IMR-90 (cell line): ENCODE data around the gene FCMR. TPM values are rescaled to one million over a fixed set of nuclear protein-coding genes. Genes with fewer than 3 reads are reported as not detected.
A peak's percentile ranks its signal among the peaks of the same experiment; 100 is the strongest.

ENCODE experiments used
- ATAC-seq: fragments of 200-7000 bp; cut with Tn5 transposase; 2 replicates; pipeline ENCODE4 v1.9.1; 2020; ENCODE audit warnings: low read depth, mild to moderate bottlenecking, moderate library complexity
- BruUV-seq: library from RNA; stranded (reverse); fragments of 400-500 nt; replicated peaks from 2 replicates; lab custom pipeline; 2021; lab: Mats Ljungman, UMichigan
- CTCF ChIA-PET: fragments of 300-600 bp; formaldehyde crosslinking; extraction: SDS; loops from one replicate; lab custom pipeline; 2021; ENCODE audit warnings: antibody characterized with exemption; lab: Yijun Ruan, JAX
- POLR2A ChIA-PET: fragments of 300-600 bp; sonication (Branson Sonifier 250); formaldehyde crosslinking; loops from one replicate; lab custom pipeline; 2022; ENCODE audit warnings: antibody characterized with exemption; ENCODE audit not compliant: unreplicated experiment; lab: Charles Lee
- DNase-seq: peaks from one replicate; pipeline ENCODE4 v3.0.0; 2013
- H2AFZ ChIP-seq: replicated peaks from 2 replicates; pipeline ENCODE3; 2013; ENCODE audit warnings: low read length, mild to moderate bottlenecking; ENCODE audit not compliant: poor library complexity
- H2AK5ac ChIP-seq: 2 replicates; pipeline ENCODE4 v1.6.1; 2013; ENCODE audit warnings: low read depth, low read length, inconsistent platforms
- H2AK9ac ChIP-seq: replicated peaks from 2 replicates; pipeline ENCODE3; 2013; ENCODE audit warnings: mild to moderate bottlenecking, low read depth, low read length, moderate library complexity; ENCODE audit not compliant: poor library complexity
- H2BK120ac ChIP-seq: 2 replicates; pipeline ENCODE4 v1.6.1; 2013; ENCODE audit warnings: low read depth, low read length, inconsistent platforms
- H2BK15ac ChIP-seq: 3 replicates; pipeline ENCODE4 v1.6.1; 2013; ENCODE audit warnings: low read depth, low read length, inconsistent platforms
- H2BK20ac ChIP-seq: 2 replicates; pipeline ENCODE4 v1.6.1; 2013; ENCODE audit warnings: low read depth, mild to moderate bottlenecking, inconsistent platforms, low read length, moderate library complexity
- H2BK5ac ChIP-seq: 2 replicates; pipeline ENCODE4 v1.6.1; 2013; ENCODE audit warnings: mild to moderate bottlenecking, low read depth, low read length, inconsistent platforms; ENCODE audit not compliant: poor library complexity, severe bottlenecking
- H3K14ac ChIP-seq: replicated peaks from 2 replicates; pipeline ENCODE4 v1.6.1; 2013; ENCODE audit warnings: low read depth, low read length, inconsistent platforms
- H3K18ac ChIP-seq: 2 replicates; pipeline ENCODE4 v1.6.1; 2013; ENCODE audit warnings: low read depth, low read length, control low read depth
- H3K23ac ChIP-seq: 2 replicates; pipeline ENCODE4 v1.6.1; 2013; ENCODE audit warnings: low read depth, low read length, inconsistent platforms
- H3K27ac ChIP-seq: 2 replicates; pipeline ENCODE4 v1.5.1; 2013; ENCODE audit warnings: mild to moderate bottlenecking, control low read depth, low read length; ENCODE audit not compliant: insufficient read depth
- H3K27me3 ChIP-seq: 2 replicates; pipeline ENCODE4 v1.6.1; 2013; ENCODE audit warnings: low read length; ENCODE audit not compliant: control insufficient read depth, insufficient read depth
- H3K36me3 ChIP-seq: 2 replicates; pipeline ENCODE4 v1.6.1; 2013; ENCODE audit warnings: low read length, mixed read lengths; ENCODE audit not compliant: control insufficient read depth, insufficient read depth
- H3K4ac ChIP-seq: 2 replicates; pipeline ENCODE4 v1.6.1; 2013; ENCODE audit warnings: low read depth, low read length, inconsistent platforms
- H3K4me1 ChIP-seq: 2 replicates; pipeline ENCODE4 v1.6.1; 2013; ENCODE audit warnings: low read length, mixed read lengths; ENCODE audit not compliant: control insufficient read depth, insufficient read depth
- H3K4me2 ChIP-seq: 2 replicates; pipeline ENCODE4 v1.6.1; 2013; ENCODE audit warnings: low read depth, mild to moderate bottlenecking, control low read depth, low read length, moderate library complexity
- H3K4me3 ChIP-seq: 2 replicates; pipeline ENCODE4 v1.5.1; 2013; ENCODE audit warnings: low read depth, mild to moderate bottlenecking, control low read depth, low read length, moderate library complexity; ENCODE audit not compliant: insufficient read depth
- H3K56ac ChIP-seq: 2 replicates; pipeline ENCODE4 v1.6.1; 2013; ENCODE audit warnings: low read length, inconsistent platforms; ENCODE audit not compliant: insufficient read depth; ENCODE audit errors: extremely low read depth
- H3K79me1 ChIP-seq, 2 experiments: 2 replicates each; pipeline ENCODE4 v1.6.1; 2013; ENCODE audit warnings: low read length in 2 of 2, inconsistent platforms in 1 of 2, low read depth in 1 of 2
- H3K9ac ChIP-seq: 2 replicates; pipeline ENCODE4 v1.6.1; 2013; ENCODE audit warnings: low read depth, low read length, control low read depth
- H3K9me1 ChIP-seq: 2 replicates; pipeline ENCODE4 v1.6.1; 2013; ENCODE audit warnings: low read length, inconsistent platforms; ENCODE audit not compliant: insufficient read depth
- H3K9me3 ChIP-seq: 2 replicates; pipeline ENCODE4 v1.6.1; 2013; ENCODE audit warnings: low read length; ENCODE audit not compliant: control insufficient read depth, insufficient read depth
- H4K20me1 ChIP-seq: 2 replicates; pipeline ENCODE4 v1.6.1; 2013; ENCODE audit warnings: low read length, inconsistent platforms; ENCODE audit not compliant: insufficient read depth
- H4K5ac ChIP-seq: 2 replicates; pipeline ENCODE4 v1.6.1; 2013; ENCODE audit warnings: mild to moderate bottlenecking, low read depth, low read length, control low read depth
- H4K8ac ChIP-seq, 2 experiments: 2 replicates each; pipeline ENCODE4 v1.6.1; 2013; ENCODE audit warnings: low read depth in 2 of 2, low read length in 2 of 2, control low read depth in 1 of 2, inconsistent platforms in 1 of 2
- H4K91ac ChIP-seq: 2 replicates; pipeline ENCODE4 v1.6.1; 2013; ENCODE audit warnings: low read depth, low read length, inconsistent platforms; ENCODE audit not compliant: insufficient read depth
- BHLHE40 ChIP-seq: fragments of 150-350 bp; IDR thresholded peaks from 2 replicates; pipeline ENCODE4 v1.6.1; 2016; ENCODE audit warnings: mild to moderate bottlenecking, low read depth, low read length
- WGBS, 2 experiments: methylation state at CpG; one replicate each; pipeline versions ENCODE4 v1.1.5 to v1.1.7; 2013; ENCODE audit warnings: missing lambda C conversion rate in 2 of 2; ENCODE audit not compliant: insufficient read length in 1 of 2; ENCODE audit errors: extremely low coverage in 2 of 2; 5-methylcytosine and 5-hydroxymethylcytosine counted together
- dilution Hi-C: fragments of 300-500 bp; cut with HindIII; formaldehyde crosslinking; loops from one replicate; pipeline ENCODE4 v1.14.3; 2018; ENCODE audit warnings: low sequenced_read_pairs; ENCODE audit not compliant: unreplicated experiment
- in situ Hi-C: fragments of 300-500 bp; cut with MboI; formaldehyde crosslinking; loops from 3 replicates; pipeline ENCODE4 v1.14.3; 2019; ENCODE audit warnings: low sequenced_read_pairs, inconsistent platforms, mixed read lengths
- intact Hi-C: fragments of 100-400 bp; cut with micrococcal nuclease; formaldehyde crosslinking; loops from 2 replicates; pipeline ENCODE4 v1.10.0; 2022
- polyA plus RNA-seq, 3 experiments: library from polyadenylated mRNA; depleted of rRNA; stranded (reverse); fragments of >200 nt; gene quantifications; 2 replicates each; pipeline ENCODE4 v1.2.3, GENCODE V29; 2012; ENCODE audit warnings: low replicate concordance in 1 of 3
- total RNA-seq: library from RNA; depleted of rRNA; stranded (reverse); fragments of >200 nt; gene quantifications from 2 replicates; pipeline ENCODE4 v1.2.3, GENCODE V29; 2012
- TF ChIP-seq, protein P1 (sequence below): conservative IDR thresholded peaks from 2 replicates; pipeline ENCODE4 v1.5.1; 2012; ENCODE audit warnings: mild to moderate bottlenecking, low read depth, low read length, improper control_type of control experiment

The FCMR gene
- total and polyA plus RNA-seq, 2 of the 4 experiments (the other 2 are of a cell fraction): 0.09 TPM; not detected in 1

DNA sequence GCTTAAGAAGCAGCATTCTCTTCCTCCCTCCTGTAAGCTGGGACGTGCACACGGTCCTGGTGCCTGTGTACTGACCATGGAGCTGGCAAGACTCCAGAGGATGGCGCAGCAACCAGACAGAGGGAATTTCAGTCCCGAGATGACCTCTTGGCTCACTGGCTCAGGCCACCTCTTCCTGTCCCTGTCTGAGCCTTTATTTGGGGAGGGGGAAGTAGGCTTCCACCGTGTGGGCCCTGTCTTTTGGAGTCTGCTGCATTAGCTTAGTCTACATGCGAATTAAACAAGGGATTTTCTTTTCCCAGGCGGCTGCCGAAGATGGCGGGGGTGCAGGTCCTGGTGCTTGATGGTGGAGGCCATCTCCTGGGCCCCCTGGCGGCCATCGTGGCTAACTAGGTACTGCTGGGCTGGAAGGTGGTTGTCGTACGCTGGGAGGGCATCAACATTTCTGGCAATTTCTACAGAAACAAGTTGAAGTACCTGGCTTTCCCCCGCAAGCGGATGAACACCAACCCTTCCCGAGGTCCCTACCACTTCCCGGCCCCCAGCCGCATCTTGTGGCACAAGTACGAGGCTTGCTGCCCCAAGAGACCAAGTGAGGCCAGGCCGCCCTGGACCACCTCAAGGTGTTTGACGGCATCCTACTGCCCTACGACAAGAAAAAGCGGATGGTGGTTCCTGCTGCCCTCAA, 14.3 kb downstream of the FCMR start:
- dilution Hi-C loops: no loop called here
- in situ Hi-C loops: no loop called here
- H3K27me3 ChIP-seq: peaks cover 7% of the 10 kb centered on the region; the same call in 1 of the 2 replicates
- peak overlapping the region in 1 of 2 experiments; percentile 38; a peak in 1 of 4 replicates for H4K8ac ChIP-seq
- H3K18ac ChIP-seq: no peak overlapping the region
- H3K9ac ChIP-seq: no peak overlapping the region
- no peaks in the 10 kb centered on the region for H3K36me3 ChIP-seq
- intact Hi-C loops: no loop called here
- H3K14ac ChIP-seq: no peak overlapping the region; the same call in 1 of the 2 replicates
- no peak overlapping the region for H4K5ac ChIP-seq
- BruUV-seq: no TSS peak
- no peak overlapping the region for H3K27ac ChIP-seq
- H3K4me2 ChIP-seq: no peak overlapping the region
- peak overlapping the region; percentile 75; the same call in 1 of the 2 replicates for H2BK20ac ChIP-seq
- H2AFZ ChIP-seq: no peak overlapping the region
- peaks cover 9% of the 10 kb centered on the region for H3K4me1 ChIP-seq
- H2BK120ac ChIP-seq: peak overlapping the region; percentile 82
- TF ChIP-seq BHLHE40: no peak
- TF ChIP-seq, protein P1, sequence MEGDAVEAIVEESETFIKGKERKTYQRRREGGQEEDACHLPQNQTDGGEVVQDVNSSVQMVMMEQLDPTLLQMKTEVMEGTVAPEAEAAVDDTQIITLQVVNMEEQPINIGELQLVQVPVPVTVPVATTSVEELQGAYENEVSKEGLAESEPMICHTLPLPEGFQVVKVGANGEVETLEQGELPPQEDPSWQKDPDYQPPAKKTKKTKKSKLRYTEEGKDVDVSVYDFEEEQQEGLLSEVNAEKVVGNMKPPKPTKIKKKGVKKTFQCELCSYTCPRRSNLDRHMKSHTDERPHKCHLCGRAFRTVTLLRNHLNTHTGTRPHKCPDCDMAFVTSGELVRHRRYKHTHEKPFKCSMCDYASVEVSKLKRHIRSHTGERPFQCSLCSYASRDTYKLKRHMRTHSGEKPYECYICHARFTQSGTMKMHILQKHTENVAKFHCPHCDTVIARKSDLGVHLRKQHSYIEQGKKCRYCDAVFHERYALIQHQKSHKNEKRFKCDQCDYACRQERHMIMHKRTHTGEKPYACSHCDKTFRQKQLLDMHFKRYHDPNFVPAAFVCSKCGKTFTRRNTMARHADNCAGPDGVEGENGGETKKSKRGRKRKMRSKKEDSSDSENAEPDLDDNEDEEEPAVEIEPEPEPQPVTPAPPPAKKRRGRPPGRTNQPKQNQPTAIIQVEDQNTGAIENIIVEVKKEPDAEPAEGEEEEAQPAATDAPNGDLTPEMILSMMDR: 0 out of 2 replicates have a peak, but pooled peaks have one; percentile 19
- peak overlapping the region; percentile 68 for H2AK9ac ChIP-seq
- no peak overlapping the region for H3K56ac ChIP-seq
- DNase-seq: no peak
- no peak overlapping the region for H3K4me3 ChIP-seq
- H4K20me1 ChIP-seq: no peaks in the 10 kb centered on the region
- peak overlapping the region; percentile 86 for H3K4ac ChIP-seq
- H2AK5ac ChIP-seq: peak overlapping the region; percentile 70; the same call in 1 of the 2 replicates
- no peak overlapping the region for H2BK5ac ChIP-seq
- 91% methylated on average over 16 of the region's 23 CpGs; no CpG with 5 or more reads in 1 of the 2 experiments for WGBS, 2 experiments
- POLR2A ChIA-PET: no interaction called here
- H4K91ac ChIP-seq: peak overlapping the region; percentile 55; the same call in 1 of the 2 replicates
- H3K9me3 ChIP-seq: no peaks in the 10 kb centered on the region
- no peak for ATAC-seq
- H3K79me1 ChIP-seq: peaks cover 0 to 11% of the 10 kb centered on the region in 2 experiments; a peak in 2 of 4 replicates
- peaks cover 18% of the 10 kb centered on the region for H3K9me1 ChIP-seq
- no peak overlapping the region for H3K23ac ChIP-seq
- H2BK15ac ChIP-seq: peak overlapping the region; percentile 79; the same call in 1 of the 3 replicates
- CTCF ChIA-PET: interaction anchor here (2.3 kb wide), 1 partner anchor 173 kb away, joined by 12 read pairs; no protein-coding TSS in a partner anchor
